ENCODE results near the gene SGSM2. TPM values are rescaled to one million over a fixed set of nuclear protein-coding genes. Genes with fewer than 3 reads are reported as not detected.

Gene SGSM2
- total and polyA plus RNA-seq, 2 donors (not counting 1 experiment from before 2014, with no cell fraction given), result 139 to 181 TPM

DNA sequence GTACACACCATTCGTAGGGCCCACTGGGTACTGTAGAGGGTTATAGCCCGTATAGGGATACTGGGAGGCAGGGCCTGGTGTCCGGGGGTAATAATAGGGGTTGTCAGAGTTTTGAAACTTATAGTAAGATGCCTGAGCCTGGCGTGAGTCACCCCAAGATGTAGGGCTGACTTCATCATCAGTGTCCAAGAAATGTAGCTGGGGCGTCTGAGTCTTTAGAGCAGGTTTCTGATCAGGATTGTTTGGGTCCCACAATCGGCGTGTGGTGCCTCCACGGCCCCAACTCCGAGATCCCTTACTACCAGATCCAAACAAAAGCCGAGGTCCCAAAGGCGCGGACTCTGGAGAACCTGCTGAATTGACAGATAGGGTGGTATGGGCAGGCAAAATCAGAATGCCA is 38.2 kb upstream of the SGSM2 start:
- no peak for ATAC-seq (ENCODE audit: low read depth)
- no peaks in the 10 kb centered on the region for H3K9me3 Mint-ChIP-seq (ENCODE audit: insufficient read depth)
- peaks cover 8% of the 10 kb centered on the region for H3K4me1 Mint-ChIP-seq
- Histone ChIP-seq H2AFZ (ENCODE audit: insufficient read depth, low read depth, low read length, poor library complexity, severe bottlenecking) (no peak overlapping the region), H3K4me1 (ENCODE audit: control insufficient read depth in 2 of 2, insufficient read depth in 2 of 2, low read length in 2 of 2) (peaks cover 6 to 15% of the 10 kb centered on the region in 2 donors), H4K20me1 (ENCODE audit: control insufficient read depth, insufficient read depth, low read length, poor library complexity, severe bottlenecking) (no peaks in the 10 kb centered on the region), H3K79me2 (ENCODE audit: control insufficient read depth, insufficient read depth, low read length) (peaks cover 63% of the 10 kb centered on the region), H3K36me3 (replicated peaks in 1 of 2; ENCODE audit: control extremely low read depth in 1 of 2, control insufficient read depth in 1 of 2, extremely low read depth in 1 of 2, insufficient read depth in 2 of 2, low read length in 1 of 2) (peaks cover 0 to 55% of the 10 kb centered on the region in 2 experiments), H3K27ac (ENCODE audit: low read length in 2 of 2) (no peak overlapping the region), H3K27me3 (replicated peaks in 1 of 4; ENCODE audit: control extremely low read depth in 1 of 4, control insufficient read depth in 3 of 4, insufficient read depth in 4 of 4, low read length in 3 of 4) (no peaks in the 10 kb centered on the region), H3K9ac (ENCODE audit: low read length) (no peak overlapping the region), H3K4me3 (ENCODE audit: control extremely low read depth in 1 of 5, extremely low read depth in 1 of 5, insufficient read depth in 1 of 5, low read depth in 2 of 5, low read length in 4 of 5) (no peak overlapping the region), H3K4me2 (replicated peaks; ENCODE audit: low read depth, low read length, poor library complexity, severe bottlenecking) (no peak overlapping the region), H3K9me3 (ENCODE audit: control extremely low read depth in 1 of 3, control insufficient read depth in 2 of 3, insufficient read depth in 1 of 3, low read length in 2 of 3) (no peaks in the 10 kb centered on the region)
- no peak overlapping the region for H3K27ac Mint-ChIP-seq
- CTCF ChIA-PET, result no interaction called here
- POLR2A ChIA-PET, result interaction anchor here (0.6 kb wide), 1 partner anchor 131 kb away, joined by 3 read pairs; no protein-coding TSS in a partner anchor
- no peak for DNase-seq
- H3K4me3 Mint-ChIP-seq, result no peak overlapping the region
- TF ChIP-seq CTCF (IDR thresholded peaks at IDR 0.05) (no peak), EZH2 (IDR thresholded peaks at IDR 0.05; ENCODE audit: borderline replicate concordance, insufficient read depth, low read depth, low read length, poor library complexity, severe bottlenecking) (no peak)
- whole genome bisulfite sequencing (ENCODE audit: insufficient coverage), result 98% methylated on average over 12 of the region's 12 CpGs
- H3K27me3 Mint-ChIP-seq, result no peaks in the 10 kb centered on the region
- intact Hi-C loops (cut with micrococcal nuclease), result no loop called here

- Histone ChIP-seq H4K20me1 (ENCODE audit: control insufficient read depth, insufficient read depth, low read length, poor library complexity, severe bottlenecking) (no peaks in the 10 kb centered on the region), H3K79me2 (ENCODE audit: control insufficient read depth, insufficient read depth, low read length) (peaks cover 65% of the 10 kb centered on the region), H3K9me3 (ENCODE audit: control extremely low read depth in 1 of 3, control insufficient read depth in 2 of 3, insufficient read depth in 1 of 3, low read length in 2 of 3) (no peaks in the 10 kb centered on the region), H3K36me3 (replicated peaks in 1 of 2; ENCODE audit: control extremely low read depth in 1 of 2, control insufficient read depth in 1 of 2, extremely low read depth in 1 of 2, insufficient read depth in 2 of 2, low read length in 1 of 2) (peaks cover 0 to 49% of the 10 kb centered on the region in 2 experiments), H2AFZ (ENCODE audit: insufficient read depth, low read depth, low read length, poor library complexity, severe bottlenecking) (no peak overlapping the region), H3K4me1 (ENCODE audit: control insufficient read depth in 2 of 2, insufficient read depth in 2 of 2, low read length in 2 of 2) (peaks cover 6 to 19% of the 10 kb centered on the region in 2 donors), H3K9ac (ENCODE audit: low read length) (no peak overlapping the region), H3K27ac (ENCODE audit: low read length in 2 of 2) (no peak overlapping the region), H3K4me3 (ENCODE audit: control extremely low read depth in 1 of 5, extremely low read depth in 1 of 5, insufficient read depth in 1 of 5, low read depth in 2 of 5, low read length in 4 of 5) (no peak overlapping the region), H3K27me3 (replicated peaks in 1 of 4; ENCODE audit: control extremely low read depth in 1 of 4, control insufficient read depth in 3 of 4, insufficient read depth in 4 of 4, low read length in 3 of 4) (no peaks in the 10 kb centered on the region), H3K4me2 (replicated peaks; ENCODE audit: low read depth, low read length, poor library complexity, severe bottlenecking) (no peak overlapping the region)
- no peak overlapping the region for H3K27ac Mint-ChIP-seq
- H3K27me3 Mint-ChIP-seq, result no peaks in the 10 kb centered on the region
- H3K4me1 Mint-ChIP-seq, result peaks cover 9% of the 10 kb centered on the region
- no peaks in the 10 kb centered on the region for H3K9me3 Mint-ChIP-seq (ENCODE audit: insufficient read depth)
- ChIA-PET CTCF (no interaction called here), POLR2A (no interaction called here)
- intact Hi-C loops (cut with micrococcal nuclease), result loop anchor here (5.0 kb wide), 2 partner anchors 53 to 213 kb away; partner anchors contain the start of gene METTL16
- no peak for ATAC-seq (ENCODE audit: low read depth)
- no peak for TF ChIP-seq CTCF (IDR thresholded peaks at IDR 0.05)
- TF ChIP-seq EZH2 (IDR thresholded peaks at IDR 0.05; ENCODE audit: borderline replicate concordance, insufficient read depth, low read depth, low read length, poor library complexity, severe bottlenecking), result no peak
- no peak for DNase-seq
- 96% methylated on average over 19 of the region's 22 CpGs for WGBS (ENCODE audit: insufficient coverage)
- no peak overlapping the region for H3K4me3 Mint-ChIP-seq
These were observed 37.5 kb upstream of the SGSM2 start for GRCh38 chr17:2299756-2300155.
